Heart left ventricle (tissue), 16 donors: ENCODE data around the gene SUGCT. TPM values are rescaled to one million over a fixed set of nuclear protein-coding genes. Genes with fewer than 3 reads are reported as not detected.

Experiments
- ATAC-seq, 4 donors: fragments of 200-7000 bp; cut with Tn5 transposase; one replicate each; pipeline ENCODE4 v1.9.1; 2020 to 2022; ENCODE audit warnings: moderate library complexity in 4 of 4, mild to moderate bottlenecking in 3 of 4, moderate number of reproducible peaks in 1 of 4
- DNase-seq, 5 donors: peaks; one replicate each; pipeline ENCODE4 v3.0.0-alpha.2; 2020
- H3K27ac ChIP-seq, 12 donors: fragments of 200-600 bp; sonication (generic) in 4 of 12; one replicate each; pipeline versions ENCODE4 v1.5.0 to v1.8.0; 2016 to 2022; ENCODE audit warnings: mild to moderate bottlenecking in 2 of 12
- H3K27me3 ChIP-seq, 9 donors: fragments of 200-600 bp; sonication (generic) in 2 of 9; one replicate each; pipeline versions ENCODE4 v1.5.1 to v1.8.0; 2016 to 2022; ENCODE audit warnings: mild to moderate bottlenecking in 3 of 9
- H3K36me3 ChIP-seq, 9 donors: fragments of 200-600 bp; sonication (generic) in 2 of 9; one replicate each; pipeline versions ENCODE4 v1.5.0 to v1.8.0; 2018 to 2022; ENCODE audit warnings: mild to moderate bottlenecking in 2 of 9
- H3K4me1 ChIP-seq, 12 donors: fragments of 200-600 bp; sonication (generic) in 4 of 12; one replicate each; pipeline versions ENCODE4 v1.5.0 to v1.8.0; 2016 to 2022; ENCODE audit warnings: mild to moderate bottlenecking in 3 of 12
- H3K4me3 ChIP-seq, 12 donors: fragments of 200-600 bp; sonication (generic) in 4 of 12; one replicate each; pipeline versions ENCODE4 v1.5.0 to v1.8.0; 2017 to 2022; ENCODE audit warnings: mild to moderate bottlenecking in 9 of 12, moderate library complexity in 4 of 12
- H3K9me3 ChIP-seq, 12 donors: fragments of 200-600 bp; sonication (generic) in 4 of 12; one replicate each; pipeline versions ENCODE4 v1.5.0 to v1.8.0; 2016 to 2022; ENCODE audit warnings: mild to moderate bottlenecking in 1 of 12
- POLR2A ChIP-seq, 2 donors: fragments of 450-650 bp; IDR thresholded peaks; one replicate each; pipeline ENCODE4 v1.6.1; 2017; ENCODE audit warnings: antibody characterized with exemption in 2 of 2, mild to moderate bottlenecking in 2 of 2, moderate library complexity in 2 of 2
- WGBS, 4 donors: extraction: QIAGEN DNeasy Blood & Tissue Kit in 2 of 4; methylation state at CpG; one replicate each; pipeline versions ENCODE4 v1.1.5 to v1.1.7; 2013 to 2018; 5-methylcytosine and 5-hydroxymethylcytosine counted together
- intact Hi-C, 10 donors: fragments of 100-400 bp; cut with DNase I; formaldehyde crosslinking; loops; one replicate each; pipeline versions ENCODE4 v1.11.1 to v1.14.2; 2022
- polyA plus RNA-seq, 2 donors: library from polyadenylated mRNA; stranded (reverse); fragments of 200-250 nt; gene quantifications; one replicate each; pipeline ENCODE4 v1.2.3, GENCODE V29; 2013
- total RNA-seq, 9 donors: library from RNA; depleted of rRNA in 2 of 9; stranded (reverse); fragments of >200 nt in 2 of 9; fragmentation: NEBNext Ultra II Directional in 3 of 9; extraction: Animal tissue kit (Norgen Biotek cat#: 25700) in 3 of 9; gene quantifications; one replicate each; pipeline versions ENCODE4 v1.1.0 to v1.2.4, GENCODE V29; 2016 to 2023
- TF ChIP-seq, protein P1 (sequence below), 12 donors: fragments of 200-600 bp; sonication (generic) in 4 of 12; IDR thresholded peaks; one replicate each; pipeline versions ENCODE4 v1.5.0 to v1.8.0; 2018 to 2022; ENCODE audit warnings: antibody characterized with exemption in 12 of 12, mild to moderate bottlenecking in 5 of 12
- donor health status: ischemic (EF 13 %, LVEDD 7.1; RV severe dilation, severe dysfunction).
- donor health status: healthy with polysubstance abuse.
- donor health status: DM: no; HTN: yes; CAD: no.
- donor health status: DM: no; HTN: no; CAD: no.
- donor health status: ischemic (EF 25% LVEDD 6.9; RV normal size, moderate dysfunction).
- donor health status: ischemic (EF 25% LVEDD 5.7; RV mildly dilated, moderate dysfunction).
- donor health status: healthy.
- donor health status: DM: yes; HTN: yes; CAD: no.
- donor health status: ischemic (EF 35%, LVEDD 5.7; RV mildly dilated, moderate dysfunction).
- donor health status: nonischemic (EF 11% LVEDD 7.7; RV severe dilation, severe dysfunction).
- donor health status: DM: yes; HTN: yes; CAD: no.
- donor health status: PGD.
- donor health status: ischemic (EF 29% LVEDD 5.4; RV normal size, mild dysfunction).
- donor health status: nonischemic (EF 23%, LVEDD 6.1; RV moderate dilation, normal function).

SUGCT gene
- total and polyA plus RNA-seq, 11 donors, result 1.4 to 7.6 (median 4.4) TPM

DNA sequence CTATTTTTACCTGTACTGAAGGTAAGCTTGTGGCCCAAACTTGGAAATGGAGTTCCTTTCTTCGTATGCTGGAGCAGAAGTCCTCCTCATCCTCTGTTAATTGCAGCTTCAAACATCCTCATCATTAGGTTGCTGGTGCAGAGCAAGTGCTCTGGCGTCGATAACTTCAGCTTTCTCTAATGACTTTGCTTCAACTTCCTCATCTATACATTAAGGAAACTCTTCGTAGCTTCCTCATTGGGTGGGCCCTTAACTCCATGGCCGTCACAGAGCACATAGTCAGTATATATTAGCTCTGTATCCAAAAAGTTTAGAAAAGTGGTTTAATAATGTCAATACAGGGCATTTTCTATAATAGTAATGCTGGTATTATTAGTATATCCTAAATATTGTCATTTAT, 447.7 kb downstream of the SUGCT start:
- Histone ChIP-seq H3K4me3 (no peak overlapping the region), H3K36me3 (no peaks in the 10 kb centered on the region), H3K27ac (no peak overlapping the region), H3K4me1 (peaks cover 0 to 6% (median 0%) of the 10 kb centered on the region in 12 donors), H3K9me3 (peaks cover 0 to 4% (median 0%) of the 10 kb centered on the region in 12 donors), H3K27me3 (no peaks in the 10 kb centered on the region)
- 85 to 93% (median 90%) methylated on average over 5 of the region's 5 CpGs for WGBS, 4 donors
- TF ChIP-seq POLR2A (IDR thresholded peaks at IDR 0.05), result no peak
- TF ChIP-seq, protein P1, sequence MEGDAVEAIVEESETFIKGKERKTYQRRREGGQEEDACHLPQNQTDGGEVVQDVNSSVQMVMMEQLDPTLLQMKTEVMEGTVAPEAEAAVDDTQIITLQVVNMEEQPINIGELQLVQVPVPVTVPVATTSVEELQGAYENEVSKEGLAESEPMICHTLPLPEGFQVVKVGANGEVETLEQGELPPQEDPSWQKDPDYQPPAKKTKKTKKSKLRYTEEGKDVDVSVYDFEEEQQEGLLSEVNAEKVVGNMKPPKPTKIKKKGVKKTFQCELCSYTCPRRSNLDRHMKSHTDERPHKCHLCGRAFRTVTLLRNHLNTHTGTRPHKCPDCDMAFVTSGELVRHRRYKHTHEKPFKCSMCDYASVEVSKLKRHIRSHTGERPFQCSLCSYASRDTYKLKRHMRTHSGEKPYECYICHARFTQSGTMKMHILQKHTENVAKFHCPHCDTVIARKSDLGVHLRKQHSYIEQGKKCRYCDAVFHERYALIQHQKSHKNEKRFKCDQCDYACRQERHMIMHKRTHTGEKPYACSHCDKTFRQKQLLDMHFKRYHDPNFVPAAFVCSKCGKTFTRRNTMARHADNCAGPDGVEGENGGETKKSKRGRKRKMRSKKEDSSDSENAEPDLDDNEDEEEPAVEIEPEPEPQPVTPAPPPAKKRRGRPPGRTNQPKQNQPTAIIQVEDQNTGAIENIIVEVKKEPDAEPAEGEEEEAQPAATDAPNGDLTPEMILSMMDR (IDR thresholded peaks at IDR 0.05), result no peak
- DNase-seq (no peak), ATAC-seq (no peak)
- intact Hi-C loops, result no loop called here

DNA sequence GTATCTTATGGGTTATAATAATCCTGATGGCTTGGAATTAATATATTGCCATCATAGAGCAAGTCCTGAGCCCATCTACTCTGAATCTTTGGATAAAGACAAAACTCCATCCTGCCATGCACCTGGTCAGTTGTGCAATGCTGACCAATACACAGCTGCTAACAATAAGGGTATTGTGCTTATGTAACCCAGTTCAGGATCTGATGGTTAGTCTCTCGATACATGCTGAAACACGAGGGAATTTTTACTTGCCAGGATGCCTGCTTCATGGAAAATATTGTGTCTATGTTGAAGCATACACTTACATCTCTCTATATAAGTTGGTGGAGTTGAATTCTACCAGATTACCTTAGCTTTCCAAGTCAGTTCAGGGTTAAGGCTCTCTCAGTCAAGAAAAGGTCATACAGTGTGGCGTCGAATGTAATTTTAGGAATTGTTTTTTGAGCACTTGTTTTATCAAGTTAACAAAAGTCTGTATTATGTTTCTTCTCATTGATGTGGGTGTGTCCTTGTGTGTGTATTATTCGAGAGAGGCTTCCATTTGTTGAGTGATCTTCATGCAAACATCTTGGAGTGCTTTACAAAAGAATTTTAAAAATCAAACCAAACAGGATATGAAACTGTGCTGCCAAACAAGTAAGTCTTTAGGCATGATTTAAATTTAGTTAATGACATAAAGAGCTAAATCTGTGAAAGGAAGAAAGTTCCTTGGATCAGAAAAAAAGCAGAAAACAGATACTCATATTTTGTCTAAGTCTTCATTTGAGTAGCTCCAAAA, 449.1 kb downstream of the SUGCT start:
- no peaks in the 10 kb centered on the region for H3K27me3 ChIP-seq
- TF ChIP-seq POLR2A (IDR thresholded peaks at IDR 0.05), result no peak
- TF ChIP-seq, protein P1 (IDR thresholded peaks at IDR 0.05), result no peak
- H3K36me3 ChIP-seq, result no peaks in the 10 kb centered on the region
- H3K4me3 ChIP-seq, result no peak overlapping the region
- WGBS, 4 donors, result 53 to 70% (median 63%) methylated on average over 5 of the region's 5 CpGs
- H3K9me3 ChIP-seq, result no peaks in the 10 kb centered on the region
- ATAC-seq (peak; percentile 33 to 66 (median 50)), DNase-seq (peak in 1 of 5 donors; percentile 10)
- H3K27ac ChIP-seq, result peak overlapping the region in 4 of 12 donors; percentile 31 to 59 (median 44)
- peaks cover 0 to 6% (median 0%) of the 10 kb centered on the region in 12 donors for H3K4me1 ChIP-seq
- intact Hi-C loops, result no loop called here

- no peak overlapping the region for H3K4me3 ChIP-seq
- 87 to 92% (median 91%) methylated on average over 4 of the region's 4 CpGs for WGBS, 4 donors
- peaks cover 0 to under 1% (median 0%) of the 10 kb centered on the region in 12 donors for H3K9me3 ChIP-seq
- ATAC-seq (no peak), DNase-seq (no peak)
- H3K36me3 ChIP-seq, result no peaks in the 10 kb centered on the region
- intact Hi-C loops, result no loop called here
- H3K27me3 ChIP-seq, result no peaks in the 10 kb centered on the region
- peaks cover 0 to 6% (median 0%) of the 10 kb centered on the region in 12 donors for H3K4me1 ChIP-seq
- peak overlapping the region in 4 of 12 donors; percentile 31 to 59 (median 44) for H3K27ac ChIP-seq
- TF ChIP-seq POLR2A (IDR thresholded peaks at IDR 0.05), result no peak
- TF ChIP-seq, protein P1 (IDR thresholded peaks at IDR 0.05), result no peak
Observed at GRCh38 chr7:40584667-40585433, 450.0 kb downstream of the SUGCT start.

DNA sequence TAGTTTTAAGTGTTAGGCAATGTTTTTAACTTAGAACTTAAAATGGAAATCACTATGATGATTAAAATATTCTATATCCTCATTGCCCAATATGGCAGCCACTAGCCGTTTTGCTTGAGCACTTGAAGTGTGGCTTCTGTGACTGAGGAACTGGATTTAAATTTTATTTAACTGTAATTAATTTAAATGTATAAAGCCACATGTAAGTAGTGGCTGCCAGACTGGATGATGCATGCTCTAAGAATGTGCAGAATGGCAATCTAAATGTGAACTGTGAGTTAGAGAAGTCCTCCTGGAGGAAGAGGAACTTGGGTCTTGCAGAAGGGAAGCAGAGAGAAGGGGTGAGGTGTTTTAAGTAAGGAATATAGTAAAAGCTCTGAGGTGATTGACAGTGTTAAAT, 451.4 kb downstream of the SUGCT start:
- no peak for DNase-seq
- intact Hi-C loops, result no loop called here
- no peaks in the 10 kb centered on the region for H3K27me3 ChIP-seq
- H3K27ac ChIP-seq, result no peak overlapping the region
- no peak for ATAC-seq
- no peaks in the 10 kb centered on the region for H3K36me3 ChIP-seq
- peaks cover 0 to 11% (median 0%) of the 10 kb centered on the region in 12 donors for H3K9me3 ChIP-seq
- H3K4me1 ChIP-seq, result peaks cover 0 to 6% (median 0%) of the 10 kb centered on the region in 12 donors
- 86 to 93% (median 88%) methylated on average over 1 of the region's 1 CpG for WGBS, 4 donors
- H3K4me3 ChIP-seq, result no peak overlapping the region
- TF ChIP-seq, protein P1 (IDR thresholded peaks at IDR 0.05), result no peak
- TF ChIP-seq POLR2A (IDR thresholded peaks at IDR 0.05), result no peak
